Testis (tissue), 3 donors: Measurements from ENCODE around the gene CABP4. TPM values are rescaled to one million over a fixed set of nuclear protein-coding genes. Genes with fewer than 3 reads are reported as not detected.

ENCODE experiments used
- DNase-seq: peaks from one replicate; pipeline ENCODE4 v3.0.0-alpha.2; 2019
- H3K27ac ChIP-seq, 2 donors: fragments of 200-600 bp; sonication (generic); one replicate each; pipeline ENCODE4 v1.5.1; 2019
- H3K27me3 ChIP-seq: fragments of 200-600 bp; sonication (generic); one replicate; pipeline ENCODE4 v1.5.1; 2019
- H3K36me3 ChIP-seq: fragments of 200-600 bp; sonication (generic); one replicate; pipeline ENCODE4 v1.5.1; 2017; ENCODE audit warnings: low read depth; ENCODE audit errors: missing control alignments
- H3K4me1 ChIP-seq: fragments of 200-600 bp; sonication (generic); one replicate; pipeline ENCODE4 v1.5.1; 2019
- H3K4me3 ChIP-seq, 2 donors: fragments of 200-600 bp; sonication (generic); one replicate each; pipeline ENCODE4 v1.5.1; 2017 to 2019
- H3K9me3 ChIP-seq: fragments of 200-600 bp; sonication (generic); one replicate; pipeline ENCODE4 v1.5.1; 2017
- CTCF ChIP-seq, 3 experiments: fragments of 450-650 bp in 2 of 3; fragments of 200-600 bp in 1 of 3; sonication (generic) in 1 of 3; IDR thresholded peaks; one replicate each; pipeline ENCODE4 v1.5.1; 2016 to 2019; ENCODE audit warnings: antibody characterized with exemption in 3 of 3, mild to moderate bottlenecking in 2 of 3, moderate library complexity in 1 of 3
- POLR2A ChIP-seq: fragments of 450-650 bp; IDR thresholded peaks from one replicate; pipeline ENCODE4 v1.6.1; 2017; ENCODE audit warnings: antibody characterized with exemption, mild to moderate bottlenecking, moderate library complexity
- WGBS, 2 donors: methylation state at CpG; one replicate each; pipeline ENCODE4 v1.1.5; 2018; 5-methylcytosine and 5-hydroxymethylcytosine counted together
- intact Hi-C: fragments of 100-400 bp; cut with DNase I; formaldehyde crosslinking; loops from one replicate; pipeline ENCODE4 v1.15.1; 2023; ENCODE audit warnings: low total_unique reads
- polyA plus RNA-seq: library from polyadenylated mRNA; stranded (reverse); fragments of 350-450 nt; fragmentation: Illumina TruSeq; extraction: RNeasy Lipid Tissue Mini Kit (QIAGEN cat#74804); gene quantifications from one replicate; pipeline ENCODE4 v1.2.3, GENCODE V29; 2014; ENCODE audit warnings: low read depth, low replicate concordance; ENCODE audit not compliant: insufficient read depth
- total RNA-seq, 2 donors: library from RNA; depleted of rRNA; stranded (reverse); fragments of >200 nt; gene quantifications; one replicate each; pipeline ENCODE4 v1.2.3, GENCODE V29; 2016

Gene CABP4
- total and polyA plus RNA-seq, 3 donors from 2014 or later = 0.87 to 1.2 (median 0.98) TPM

- TF ChIP-seq POLR2A = no peak
- TF ChIP-seq CTCF (IDR thresholded peaks at IDR 0.05) = no peak
- Histone ChIP-seq H3K9me3 (no peaks in the 10 kb centered on the region), H3K36me3 (no peaks in the 10 kb centered on the region), H3K4me3 (no peak overlapping the region), H3K27ac (no peak overlapping the region), H3K27me3 (no peaks in the 10 kb centered on the region), H3K4me1 (peaks cover 9% of the 10 kb centered on the region)
- 87% methylated on average over 13 to 20 of the region's 20 CpGs for WGBS, 2 donors
- intact Hi-C loops = loop anchor here (10.0 kb wide), 1 partner anchor 82 kb away; the partner anchor contains the start of genes PPP1CA and TBC1D10C
- DNase-seq = no peak
These were observed 31.5 kb downstream of the CABP4 start for GRCh38 chr11:67486481-67487195.

GRCh38 chr11:67489203-67489884, 34.2 kb downstream of the CABP4 start:
- H3K9me3 ChIP-seq = no peaks in the 10 kb centered on the region
- no peaks in the 10 kb centered on the region for H3K4me1 ChIP-seq
- no peak overlapping the region for H3K27ac ChIP-seq
- 81 to 90% methylated on average over 11 to 25 of the region's 25 CpGs for WGBS, 2 donors
- H3K27me3 ChIP-seq = no peaks in the 10 kb centered on the region
- no peak for DNase-seq
- H3K4me3 ChIP-seq = no peak overlapping the region
- no peaks in the 10 kb centered on the region for H3K36me3 ChIP-seq
- intact Hi-C loops = loop anchor here (10.0 kb wide), 1 partner anchor 85 kb away; the partner anchor contains the start of genes PPP1CA and TBC1D10C
- TF ChIP-seq CTCF (IDR thresholded peaks at IDR 0.05) = no peak
- no peak for TF ChIP-seq POLR2A

DNA sequence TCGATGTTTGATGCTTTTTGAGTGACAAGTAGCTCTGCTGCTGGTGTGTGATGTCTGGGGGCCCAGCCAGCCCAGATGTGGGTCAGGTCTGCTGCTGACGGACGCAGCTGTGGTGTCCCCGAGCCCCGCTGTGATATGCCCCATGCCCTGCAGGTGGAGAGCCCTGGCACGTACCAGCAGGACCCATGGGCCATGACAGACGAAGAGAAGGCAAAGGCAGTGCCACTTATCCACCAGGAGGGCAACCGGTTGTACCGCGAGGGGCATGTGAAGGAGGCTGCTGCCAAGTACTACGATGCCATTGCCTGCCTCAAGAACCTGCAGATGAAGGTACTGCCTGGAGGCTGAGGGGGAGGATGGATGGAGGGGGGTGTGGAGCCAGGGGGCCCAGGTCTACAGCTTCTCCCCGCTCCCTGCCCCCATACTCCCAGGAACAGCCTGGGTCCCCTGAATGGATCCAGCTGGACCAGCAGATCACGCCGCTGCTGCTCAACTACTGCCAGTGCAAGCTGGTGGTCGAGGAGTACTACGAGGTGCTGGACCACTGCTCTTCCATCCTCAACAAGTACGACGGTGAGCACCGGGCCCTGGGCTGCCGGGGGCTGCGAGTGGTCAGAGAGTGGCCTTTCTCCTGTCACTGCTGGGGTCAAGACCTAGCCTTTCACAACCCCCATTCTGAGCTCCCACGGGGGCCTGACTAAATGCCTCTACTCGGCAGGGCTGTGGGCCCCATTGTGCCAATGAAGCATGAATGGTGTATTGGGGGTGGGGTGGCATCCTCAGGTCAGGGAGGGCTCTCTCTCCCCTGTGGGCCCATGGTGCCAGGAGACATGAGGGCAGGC, 35.0 kb downstream of the CABP4 start:
- TF ChIP-seq CTCF (IDR thresholded peaks at IDR 0.05) = no peak
- TF ChIP-seq POLR2A = no peak
- WGBS, 2 donors = 88 to 98% methylated on average over 4 to 23 of the region's 23 CpGs

GRCh38 chr11:67490727-67491065, 35.5 kb downstream of the CABP4 start:
- no peak overlapping the region for H3K4me3 ChIP-seq
- 78 to 90% methylated on average over 2 to 12 of the region's 15 CpGs for WGBS, 2 donors
- H3K36me3 ChIP-seq = no peaks in the 10 kb centered on the region
- no peak overlapping the region for H3K27ac ChIP-seq
- TF ChIP-seq POLR2A (no peak), CTCF (IDR thresholded peaks at IDR 0.05) (no peak)
- no peak for DNase-seq
- intact Hi-C loops = no loop called here
- no peaks in the 10 kb centered on the region for H3K9me3 ChIP-seq
- H3K27me3 ChIP-seq = no peaks in the 10 kb centered on the region
- no peaks in the 10 kb centered on the region for H3K4me1 ChIP-seq

More for the DNA sequence above, 35.0 kb downstream of the CABP4 start:
- intact Hi-C loops = loop anchor here (10.0 kb wide), 1 partner anchor 85 kb away; the partner anchor contains the start of genes PPP1CA and TBC1D10C
- H3K36me3 ChIP-seq = no peaks in the 10 kb centered on the region
- H3K27me3 ChIP-seq = no peaks in the 10 kb centered on the region
- H3K27ac ChIP-seq = no peak overlapping the region
- DNase-seq = no peak
- no peak overlapping the region for H3K4me3 ChIP-seq
- no peaks in the 10 kb centered on the region for H3K9me3 ChIP-seq
- no peaks in the 10 kb centered on the region for H3K4me1 ChIP-seq
